ENCODE results near the gene CCP110.

CCP110 gene, protein sequence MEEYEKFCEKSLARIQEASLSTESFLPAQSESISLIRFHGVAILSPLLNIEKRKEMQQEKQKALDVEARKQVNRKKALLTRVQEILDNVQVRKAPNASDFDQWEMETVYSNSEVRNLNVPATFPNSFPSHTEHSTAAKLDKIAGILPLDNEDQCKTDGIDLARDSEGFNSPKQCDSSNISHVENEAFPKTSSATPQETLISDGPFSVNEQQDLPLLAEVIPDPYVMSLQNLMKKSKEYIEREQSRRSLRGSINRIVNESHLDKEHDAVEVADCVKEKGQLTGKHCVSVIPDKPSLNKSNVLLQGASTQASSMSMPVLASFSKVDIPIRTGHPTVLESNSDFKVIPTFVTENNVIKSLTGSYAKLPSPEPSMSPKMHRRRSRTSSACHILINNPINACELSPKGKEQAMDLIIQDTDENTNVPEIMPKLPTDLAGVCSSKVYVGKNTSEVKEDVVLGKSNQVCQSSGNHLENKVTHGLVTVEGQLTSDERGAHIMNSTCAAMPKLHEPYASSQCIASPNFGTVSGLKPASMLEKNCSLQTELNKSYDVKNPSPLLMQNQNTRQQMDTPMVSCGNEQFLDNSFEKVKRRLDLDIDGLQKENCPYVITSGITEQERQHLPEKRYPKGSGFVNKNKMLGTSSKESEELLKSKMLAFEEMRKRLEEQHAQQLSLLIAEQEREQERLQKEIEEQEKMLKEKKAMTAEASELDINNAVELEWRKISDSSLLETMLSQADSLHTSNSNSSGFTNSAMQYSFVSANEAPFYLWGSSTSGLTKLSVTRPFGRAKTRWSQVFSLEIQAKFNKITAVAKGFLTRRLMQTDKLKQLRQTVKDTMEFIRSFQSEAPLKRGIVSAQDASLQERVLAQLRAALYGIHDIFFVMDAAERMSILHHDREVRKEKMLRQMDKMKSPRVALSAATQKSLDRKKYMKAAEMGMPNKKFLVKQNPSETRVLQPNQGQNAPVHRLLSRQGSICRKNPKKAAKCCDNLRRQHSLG

GRCh38 chr16:19523559-19524355 lies at the start of gene CCP110:
Gene CCP110 (plus strand): TSS chr16:19523942. CDS start chr16:19527882, 3,940 bp downstream.
- H3K36me3 ChIP-seq (ENCODE audit: insufficient read depth, low read length), result no peaks in the 10 kb centered on the region
- H3K9me3 ChIP-seq (ENCODE audit: control insufficient read depth, insufficient read depth, low read length), result no peaks in the 10 kb centered on the region; the same call in 1 of the 2 replicates
- peak within 1 kb of the TSS; percentile 91 for H3K9ac ChIP-seq (ENCODE audit: low read depth, low read length)
- peaks cover 19% of the 10 kb centered on the region; the same call in 1 of the 2 replicates for H3K4me1 ChIP-seq (ENCODE audit: insufficient read depth, low read length)

DNA sequence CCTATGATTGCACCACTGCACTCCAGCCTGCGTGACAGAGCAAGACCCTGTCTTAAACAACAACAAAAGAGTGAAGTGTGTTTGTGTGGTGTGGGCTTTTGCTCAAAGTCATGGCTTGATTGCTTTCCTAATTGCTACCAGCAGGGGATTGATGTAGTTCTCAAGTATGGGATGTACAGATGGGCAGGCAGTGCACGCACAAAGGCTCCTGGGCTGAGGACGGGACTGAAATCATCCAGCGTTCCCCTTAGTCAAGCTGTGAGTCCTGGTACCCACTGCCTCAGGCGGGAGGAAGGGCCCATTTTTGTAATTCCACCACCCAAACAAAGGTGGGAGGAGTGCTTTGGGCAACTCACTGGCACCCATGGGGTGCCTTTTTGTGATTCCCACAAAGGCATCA lies 49.1 kb upstream of the CCP110 start:
- Histone ChIP-seq H3K9ac (ENCODE audit: low read depth, low read length) (no peak overlapping the region), H3K9me3 (ENCODE audit: control insufficient read depth, insufficient read depth, low read length) (no peaks in the 10 kb centered on the region), H3K36me3 (ENCODE audit: insufficient read depth, low read length) (no peaks in the 10 kb centered on the region), H3K4me1 (ENCODE audit: insufficient read depth, low read length) (0 out of 2 replicates have a peak, but pooled peaks cover 5% of the 10 kb centered on the region)

DNA sequence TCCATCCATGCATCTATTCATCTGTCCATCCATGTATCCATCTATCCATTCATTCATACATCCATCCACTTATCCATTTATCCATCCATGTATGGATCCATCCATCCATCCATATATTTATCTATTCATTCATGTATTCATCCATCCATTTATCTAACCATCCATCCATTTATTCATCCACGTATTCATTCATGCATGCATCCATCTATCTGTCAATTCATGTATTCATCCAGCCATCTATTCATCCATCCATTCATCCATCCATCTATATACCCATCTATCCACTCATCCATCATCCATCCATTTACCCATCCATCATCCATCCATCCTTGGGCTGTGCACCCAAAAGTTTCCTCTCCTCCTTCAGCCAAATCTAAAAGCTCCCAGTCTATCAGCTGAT lies 45.2 kb upstream of the CCP110 start:
- H3K9ac ChIP-seq (ENCODE audit: low read depth, low read length), result no peak overlapping the region; the same call in 1 of the 2 replicates
- H3K36me3 ChIP-seq (ENCODE audit: insufficient read depth, low read length), result no peaks in the 10 kb centered on the region
- H3K9me3 ChIP-seq (ENCODE audit: control insufficient read depth, insufficient read depth, low read length), result peaks cover 8% of the 10 kb centered on the region; the same call in 1 of the 2 replicates
- 0 out of 2 replicates have a peak, but pooled peaks cover 5% of the 10 kb centered on the region for H3K4me1 ChIP-seq (ENCODE audit: insufficient read depth, low read length)

GRCh38 chr16:19479302-19479721 lies 44.4 kb upstream of the CCP110 start:
- Histone ChIP-seq H3K9ac (ENCODE audit: low read depth, low read length) (no peak overlapping the region), H3K36me3 (ENCODE audit: insufficient read depth, low read length) (no peaks in the 10 kb centered on the region), H3K4me1 (ENCODE audit: insufficient read depth, low read length) (0 out of 2 replicates have a peak, but pooled peaks cover 5% of the 10 kb centered on the region), H3K9me3 (ENCODE audit: control insufficient read depth, insufficient read depth, low read length) (peaks cover 8% of the 10 kb centered on the region; the same call in 1 of the 2 replicates)

- no peaks in the 10 kb centered on the region for H3K36me3 ChIP-seq (ENCODE audit: insufficient read depth, low read length)
- H3K9ac ChIP-seq (ENCODE audit: low read depth, low read length), result no peak overlapping the region
- H3K9me3 ChIP-seq (ENCODE audit: control insufficient read depth, insufficient read depth, low read length), result peaks cover 8% of the 10 kb centered on the region; the same call in 1 of the 2 replicates
- 0 out of 2 replicates have a peak, but pooled peaks cover 5% of the 10 kb centered on the region for H3K4me1 ChIP-seq (ENCODE audit: insufficient read depth, low read length)
Measured at GRCh38 chr16:19481296-19481695, 42.4 kb upstream of the CCP110 start.

DNA sequence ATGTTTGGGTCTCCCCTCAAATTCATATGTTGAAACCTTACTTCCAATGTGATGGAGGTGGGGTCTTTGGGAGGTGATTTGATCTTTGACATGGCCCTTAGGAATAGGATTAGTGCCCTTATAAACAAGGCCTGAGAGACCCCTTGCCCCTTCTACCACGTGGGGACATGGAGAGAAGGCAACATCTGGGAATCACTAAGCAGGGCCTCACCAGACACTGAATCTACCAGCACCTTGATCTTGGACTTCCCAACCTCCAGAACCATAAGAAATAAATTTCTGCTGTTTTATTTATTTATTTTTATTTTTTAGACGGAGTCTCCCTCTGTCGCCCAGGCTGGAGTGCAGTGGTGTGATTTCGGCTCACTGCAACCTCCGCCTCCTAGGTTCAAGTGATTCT lies 42.0 kb upstream of the CCP110 start:
- peaks cover 8% of the 10 kb centered on the region; the same call in 1 of the 2 replicates for H3K9me3 ChIP-seq (ENCODE audit: control insufficient read depth, insufficient read depth, low read length)
- H3K9ac ChIP-seq (ENCODE audit: low read depth, low read length), result no peak overlapping the region
- no peaks in the 10 kb centered on the region for H3K36me3 ChIP-seq (ENCODE audit: insufficient read depth, low read length)
- H3K4me1 ChIP-seq (ENCODE audit: insufficient read depth, low read length), result 0 out of 2 replicates have a peak, but pooled peaks cover 5% of the 10 kb centered on the region

- H3K4me1 ChIP-seq (ENCODE audit: insufficient read depth, low read length), result 0 out of 2 replicates have a peak, but pooled peaks cover 5% of the 10 kb centered on the region
- H3K9ac ChIP-seq (ENCODE audit: low read depth, low read length), result no peak overlapping the region
- H3K36me3 ChIP-seq (ENCODE audit: insufficient read depth, low read length), result no peaks in the 10 kb centered on the region
- H3K9me3 ChIP-seq (ENCODE audit: control insufficient read depth, insufficient read depth, low read length), result peaks cover 8% of the 10 kb centered on the region; the same call in 1 of the 2 replicates
Measured at GRCh38 chr16:19482291-19482690, 41.5 kb upstream of the CCP110 start.

DNA sequence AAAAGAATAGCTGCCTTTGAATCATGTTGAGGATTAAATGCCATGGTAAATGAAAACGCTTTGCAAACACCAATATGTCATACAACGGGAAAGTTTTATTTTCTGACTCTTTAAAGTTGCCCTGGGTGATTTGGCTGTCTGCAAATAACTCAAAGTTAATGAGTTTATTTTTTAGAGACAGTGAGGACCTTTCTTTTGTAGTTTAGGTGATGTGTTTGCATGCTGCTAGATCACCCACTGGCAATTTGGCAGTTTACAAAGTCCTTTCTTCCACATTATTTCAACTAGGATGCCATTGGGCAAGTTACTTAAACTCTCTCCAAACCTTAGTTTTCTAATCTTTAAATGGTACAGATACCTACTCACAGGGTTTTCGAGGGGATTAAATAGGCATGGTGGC lies 39.6 kb upstream of the CCP110 start:
- Histone ChIP-seq H3K4me1 (ENCODE audit: insufficient read depth, low read length) (peaks cover 17% of the 10 kb centered on the region), H3K36me3 (ENCODE audit: insufficient read depth, low read length) (no peaks in the 10 kb centered on the region), H3K9ac (ENCODE audit: low read depth, low read length) (no peak overlapping the region), H3K9me3 (ENCODE audit: control insufficient read depth, insufficient read depth, low read length) (peaks cover 8% of the 10 kb centered on the region; the same call in 1 of the 2 replicates)

- Histone ChIP-seq H3K9me3 (ENCODE audit: control insufficient read depth, insufficient read depth, low read length) (peaks cover 8% of the 10 kb centered on the region; the same call in 1 of the 2 replicates), H3K9ac (ENCODE audit: low read depth, low read length) (no peak overlapping the region), H3K36me3 (ENCODE audit: insufficient read depth, low read length) (no peaks in the 10 kb centered on the region), H3K4me1 (ENCODE audit: insufficient read depth, low read length) (peaks cover 12% of the 10 kb centered on the region)
Measured at GRCh38 chr16:19485611-19486010, 38.1 kb upstream of the CCP110 start.

DNA sequence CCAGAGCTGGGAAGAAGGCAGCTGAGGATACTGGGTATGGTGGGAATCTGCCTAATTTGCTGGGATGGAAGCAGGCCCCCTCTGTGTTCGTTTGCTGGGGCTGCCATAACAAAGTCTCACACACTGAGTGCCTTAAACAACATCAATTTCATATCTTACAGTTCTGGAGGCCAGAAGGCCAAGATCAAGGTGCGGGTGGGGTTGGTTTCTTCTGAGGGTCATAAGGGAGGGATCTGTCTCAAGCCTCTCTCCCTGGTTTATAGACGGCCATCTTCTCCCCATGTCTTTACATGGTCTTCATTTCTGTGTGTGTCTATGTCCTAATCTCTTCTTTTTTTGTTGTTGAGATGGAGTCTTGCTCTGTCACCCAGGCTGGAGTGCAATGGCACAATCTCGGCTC lies 37.7 kb upstream of the CCP110 start:
- Histone ChIP-seq H3K36me3 (ENCODE audit: insufficient read depth, low read length) (no peaks in the 10 kb centered on the region), H3K9ac (ENCODE audit: low read depth, low read length) (no peak overlapping the region), H3K4me1 (ENCODE audit: insufficient read depth, low read length) (peaks cover 12% of the 10 kb centered on the region), H3K9me3 (ENCODE audit: control insufficient read depth, insufficient read depth, low read length) (peaks cover 8% of the 10 kb centered on the region; the same call in 1 of the 2 replicates)

DNA sequence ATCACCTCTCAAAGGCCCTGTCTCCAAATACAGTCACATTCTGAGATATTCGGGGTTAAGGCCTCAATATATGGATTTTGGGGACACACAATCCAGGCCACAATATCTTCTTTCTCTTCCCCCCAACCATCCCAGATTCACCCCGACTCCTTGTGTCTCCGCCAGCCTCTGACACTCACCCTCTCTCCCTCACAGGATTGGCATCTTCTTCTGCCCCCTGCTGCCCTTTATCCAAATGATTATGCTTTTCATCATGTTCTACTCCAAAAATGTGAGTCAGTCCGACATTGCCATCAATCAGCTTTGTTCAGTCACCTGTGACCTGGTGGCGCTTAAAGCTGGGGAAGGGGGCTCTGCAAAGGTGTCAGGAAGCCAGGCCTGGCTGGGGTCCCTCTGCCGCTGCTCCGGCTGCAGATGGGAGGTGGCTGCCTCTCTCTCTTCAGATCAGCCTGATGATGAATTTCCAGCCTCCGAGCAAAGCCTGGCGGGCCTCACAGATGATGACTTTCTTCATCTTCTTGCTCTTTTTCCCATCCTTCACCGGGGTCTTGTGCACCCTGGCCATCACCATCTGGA lies 36.9 kb upstream of the CCP110 start:
- H3K4me1 ChIP-seq (ENCODE audit: insufficient read depth, low read length), result peaks cover 12% of the 10 kb centered on the region
- no peak overlapping the region for H3K9ac ChIP-seq (ENCODE audit: low read depth, low read length)
- H3K9me3 ChIP-seq (ENCODE audit: control insufficient read depth, insufficient read depth, low read length), result no peaks in the 10 kb centered on the region
- H3K36me3 ChIP-seq (ENCODE audit: insufficient read depth, low read length), result no peaks in the 10 kb centered on the region

GRCh38 chr16:19488213-19488640 lies 35.5 kb upstream of the CCP110 start:
- H3K9ac ChIP-seq (ENCODE audit: low read depth, low read length), result peak overlapping the region; percentile 29; the same call in 1 of the 2 replicates
- H3K36me3 ChIP-seq (ENCODE audit: insufficient read depth, low read length), result no peaks in the 10 kb centered on the region
- H3K4me1 ChIP-seq (ENCODE audit: insufficient read depth, low read length), result peaks cover 12% of the 10 kb centered on the region
- H3K9me3 ChIP-seq (ENCODE audit: control insufficient read depth, insufficient read depth, low read length), result no peaks in the 10 kb centered on the region

- Histone ChIP-seq H3K9me3 (ENCODE audit: control insufficient read depth, insufficient read depth, low read length) (no peaks in the 10 kb centered on the region), H3K9ac (ENCODE audit: low read depth, low read length) (no peak overlapping the region), H3K4me1 (ENCODE audit: insufficient read depth, low read length) (peaks cover 12% of the 10 kb centered on the region), H3K36me3 (ENCODE audit: insufficient read depth, low read length) (no peaks in the 10 kb centered on the region)
Measured at GRCh38 chr16:19490619-19491018, 33.1 kb upstream of the CCP110 start.
